Hematopoietic multipotent progenitor cell treated with erythropoietin and hydrocortisone succinate and interleukin-3 and kit ligand, for 6 days (in vitro differentiated cells): ENCODE measurements around the gene WARS2.

Experiments
- DNase-seq: peaks from one replicate; pipeline ENCODE4 v3.0.0-alpha.2; 2015

Gene WARS2

DNA sequence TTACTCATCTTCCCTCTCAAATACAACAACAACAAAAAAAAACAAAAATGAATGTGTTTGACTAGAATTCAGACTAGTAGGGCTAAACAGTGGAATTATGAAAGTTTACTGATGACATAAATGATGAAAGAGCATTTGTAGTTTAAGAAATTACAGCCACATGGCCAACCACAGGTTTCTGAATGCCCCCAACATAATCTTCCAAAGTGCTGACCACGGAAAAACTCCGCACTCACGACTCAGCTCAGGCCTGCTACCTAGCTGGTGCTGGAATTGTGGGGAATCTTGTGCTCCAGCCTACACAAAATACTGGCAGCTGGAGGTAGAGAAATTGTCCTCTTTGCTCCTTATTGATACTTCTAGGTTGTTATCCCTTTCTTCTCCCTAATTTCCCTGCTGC is 128.7 kb downstream of the WARS2 start:
- no peak for DNase-seq

DNA sequence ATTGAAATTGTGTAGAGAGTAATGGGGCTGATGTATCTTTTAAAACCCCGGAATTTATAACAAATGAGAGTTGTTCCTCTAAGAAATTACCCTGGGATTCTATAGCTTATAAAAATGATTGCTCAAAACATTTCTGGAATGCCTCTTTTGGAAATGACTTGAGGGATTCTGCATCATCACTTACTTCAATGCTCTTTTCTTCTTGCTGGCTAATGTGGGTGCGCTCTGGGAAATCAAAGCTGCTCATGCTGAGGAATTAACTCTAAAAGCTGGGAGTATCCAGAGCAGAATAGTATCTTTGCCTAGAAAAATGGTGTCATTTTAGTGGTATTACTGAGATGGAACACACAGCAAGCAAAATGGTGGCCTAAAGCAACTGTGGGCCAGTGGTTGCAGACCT is 129.3 kb downstream of the WARS2 start:
- DNase-seq, result no peak

DNA sequence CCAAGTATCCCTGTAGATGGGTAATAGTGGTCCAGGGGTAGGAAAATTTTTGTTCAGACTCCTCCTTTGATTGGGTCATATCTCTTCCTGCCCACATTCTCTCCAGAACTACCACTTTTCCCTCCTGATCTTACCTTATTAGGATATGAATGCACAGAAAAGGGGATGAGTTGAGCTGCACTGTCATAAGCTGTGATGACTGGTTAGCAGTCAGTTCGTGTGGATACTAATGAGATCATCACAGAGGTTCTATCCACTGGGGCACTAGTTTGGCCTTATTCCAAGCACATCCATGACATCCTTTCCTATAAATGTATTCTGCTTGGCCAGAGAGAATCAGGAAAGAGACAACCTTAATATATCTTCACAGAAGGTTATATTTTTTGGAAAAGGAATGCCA is 130.3 kb downstream of the WARS2 start:
- no peak for DNase-seq

DNA sequence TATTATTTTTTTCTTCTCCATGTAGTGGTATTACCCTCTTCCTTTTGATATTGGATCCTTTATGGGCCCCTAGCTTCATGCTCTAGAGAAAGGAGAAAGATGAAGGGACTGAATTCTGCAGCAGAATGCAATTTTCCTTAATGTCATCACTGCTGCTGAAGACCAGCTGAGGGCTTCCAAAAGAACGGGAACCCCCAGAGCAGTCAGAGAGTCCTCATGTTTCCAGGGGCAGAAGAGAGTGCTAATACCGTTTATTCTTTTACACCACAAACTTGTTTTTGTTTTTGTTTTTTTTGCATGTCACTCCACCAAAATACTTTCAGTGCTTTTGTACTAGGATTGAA is 131.2 kb downstream of the WARS2 start:
- no peak for DNase-seq

DNA sequence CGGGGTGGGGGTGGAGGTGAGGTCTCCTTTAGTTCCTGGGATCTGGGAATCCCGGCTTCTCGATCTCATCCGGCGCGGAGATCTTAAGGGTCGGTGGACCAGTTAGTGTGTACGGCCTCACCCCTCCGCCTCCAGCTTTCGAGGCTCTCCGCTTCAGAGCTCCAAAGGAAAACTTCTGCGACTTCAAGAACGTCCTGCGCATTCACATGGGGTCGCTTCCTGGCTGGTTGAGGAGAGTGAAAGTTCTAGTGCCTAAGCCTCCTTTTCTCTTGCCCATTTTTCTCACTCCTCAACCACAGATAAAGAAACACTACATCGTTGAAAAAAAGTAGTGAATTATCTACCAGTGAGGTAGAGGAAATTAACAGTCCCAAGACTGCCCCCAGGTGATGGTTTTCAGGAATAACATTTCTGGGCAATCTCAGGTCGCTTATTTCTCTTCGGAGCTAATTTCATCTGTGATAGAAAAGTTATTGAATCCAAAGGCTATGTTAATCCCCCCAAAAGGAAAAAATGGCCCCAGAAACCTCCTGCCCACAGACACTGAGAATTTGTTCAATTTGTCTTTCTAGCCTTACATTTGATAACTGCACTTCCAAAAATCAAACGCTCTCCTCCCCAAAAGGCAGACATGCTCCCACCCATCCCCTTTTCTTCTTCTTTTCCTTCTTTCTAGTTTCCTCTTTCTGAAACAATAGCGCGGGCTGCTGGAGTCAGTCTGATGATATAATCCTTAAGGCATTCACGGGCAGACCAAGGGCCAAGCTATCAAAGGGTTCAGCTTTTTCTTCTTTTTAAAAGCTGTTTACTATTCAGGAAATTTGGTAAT is 131.8 kb downstream of the WARS2 start:
- DNase-seq, result peak; percentile 78

DNA sequence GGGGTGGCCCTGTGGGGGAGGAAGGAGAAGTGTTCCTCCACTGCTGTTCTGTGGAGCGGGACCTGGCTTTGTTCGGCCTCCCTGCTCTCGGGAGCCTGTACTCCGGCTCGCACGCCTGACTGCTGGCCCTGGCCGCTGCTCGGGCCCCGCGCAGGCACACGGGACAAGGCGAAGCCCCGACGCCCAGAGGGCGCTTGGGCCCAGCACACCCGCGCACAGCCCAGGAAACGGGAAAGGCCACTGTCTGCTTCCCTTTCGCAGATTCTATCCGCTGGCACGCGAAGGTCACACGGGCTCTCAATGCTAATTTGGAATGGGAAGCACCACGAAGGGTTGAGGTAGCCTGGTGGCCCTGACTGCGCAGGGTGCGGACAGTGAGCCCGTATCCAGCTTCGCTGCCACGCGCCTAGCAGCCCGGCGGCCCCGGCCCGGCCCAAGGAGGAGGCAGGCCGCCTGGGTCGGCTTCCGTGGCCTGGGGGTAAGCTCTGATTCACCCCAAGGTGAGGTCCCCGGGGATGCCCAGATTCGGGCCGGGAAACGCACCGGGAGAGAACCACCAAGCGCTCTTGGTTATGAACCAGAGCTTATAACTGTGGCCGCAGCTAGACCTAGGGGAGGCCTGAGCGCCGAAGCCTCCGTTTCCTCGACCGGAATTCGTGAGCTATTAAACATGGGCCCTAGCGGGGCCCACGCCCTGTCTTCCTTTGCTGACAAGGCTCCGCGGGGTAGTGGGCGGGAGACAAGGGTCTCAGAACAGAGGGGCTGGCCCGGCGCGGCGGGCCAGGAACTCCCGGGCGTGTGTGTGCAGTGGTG is 132.6 kb downstream of the WARS2 start:
- DNase-seq, result no peak

DNA sequence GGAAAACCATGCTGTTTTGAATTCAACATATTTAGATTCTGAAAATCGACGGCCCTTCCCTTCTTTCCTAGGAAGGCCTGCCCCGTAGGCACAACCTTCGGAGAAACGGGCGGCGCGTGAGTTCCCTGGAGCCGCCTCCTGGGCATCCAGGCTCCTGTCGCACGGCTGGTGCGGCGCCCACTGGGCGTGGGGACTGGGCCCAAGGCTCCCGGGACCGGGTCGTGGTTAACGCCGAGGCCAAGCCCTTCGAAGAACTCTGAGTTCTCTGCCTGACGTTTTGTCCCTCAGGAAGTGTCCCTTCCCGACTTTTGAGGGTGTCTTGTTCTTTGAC is 133.1 kb downstream of the WARS2 start:
- DNase-seq, result no peak

DNA sequence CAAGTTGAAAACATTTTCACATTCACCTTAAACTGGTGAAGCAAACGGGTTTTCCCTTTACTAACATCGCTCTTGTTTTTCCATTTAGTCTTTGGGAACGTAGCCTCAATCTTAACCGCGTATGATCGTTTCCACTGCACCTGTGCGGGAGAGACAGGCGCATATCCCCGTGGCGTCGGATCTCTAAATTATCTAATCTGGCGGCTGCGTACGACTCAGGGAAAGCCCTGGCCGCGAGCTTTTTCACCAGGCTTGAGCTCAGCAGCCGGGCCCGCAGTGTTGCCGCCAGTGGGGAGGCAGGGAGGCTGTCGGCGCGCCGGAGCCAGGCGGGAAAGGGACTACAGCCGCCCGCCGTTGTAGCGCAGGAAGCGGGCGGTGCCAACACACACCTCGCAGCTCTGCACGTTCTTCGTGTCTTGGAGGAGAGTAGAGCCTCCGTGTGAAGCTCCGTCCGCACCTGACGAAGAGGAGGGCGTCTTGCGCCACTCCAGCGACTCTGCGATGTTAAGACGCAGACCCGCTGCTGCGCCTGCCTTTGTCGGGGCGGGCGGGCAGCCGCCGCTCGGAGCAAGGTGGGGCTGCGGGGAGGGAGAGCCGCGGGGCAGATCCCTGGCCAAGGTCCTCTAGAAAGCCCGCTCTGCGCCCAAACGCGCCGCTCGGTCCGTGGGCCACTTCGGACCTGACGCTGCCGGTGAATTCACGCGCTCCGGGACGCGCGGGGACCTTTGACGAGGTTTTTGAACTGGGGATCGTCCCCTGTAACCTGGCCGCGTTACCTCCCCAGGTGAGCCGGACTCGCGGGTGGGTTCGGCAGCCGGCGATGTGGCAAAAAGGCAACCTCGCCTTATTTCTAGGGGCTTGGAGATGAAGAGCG is 133.8 kb downstream of the WARS2 start:
- no peak for DNase-seq

DNA sequence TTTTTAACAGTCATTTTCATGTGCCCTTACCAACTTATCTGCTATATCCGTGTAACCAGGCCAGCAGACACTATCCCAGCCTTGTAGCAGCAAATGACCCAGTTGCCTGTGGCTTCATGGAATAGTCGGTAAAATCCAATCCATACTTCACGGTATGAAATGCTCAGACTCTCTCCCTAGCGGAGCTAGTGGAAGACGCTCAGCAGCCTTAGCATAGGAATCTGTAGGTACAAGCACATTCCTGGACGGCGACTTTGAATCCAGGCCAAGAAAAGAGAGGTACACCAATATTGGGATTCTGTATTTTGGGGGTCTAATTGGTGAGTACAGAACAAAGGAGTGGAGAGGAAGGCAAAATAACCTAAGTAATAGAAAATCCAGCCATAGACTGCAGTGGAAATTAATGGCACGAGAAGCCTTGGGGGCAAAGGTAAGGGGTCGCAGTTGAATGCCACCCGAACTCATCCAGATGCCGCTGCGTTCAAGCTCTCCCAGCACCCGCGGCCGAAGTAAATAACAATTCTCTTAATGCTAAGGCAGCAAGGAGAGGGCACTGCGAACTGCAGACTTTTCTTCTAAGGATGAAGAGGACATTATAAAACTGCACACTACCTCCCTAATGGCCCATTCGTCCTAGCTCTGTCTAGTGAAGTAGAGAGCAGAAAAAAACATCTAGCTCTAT is 134.6 kb downstream of the WARS2 start:
- no peak for DNase-seq

DNA sequence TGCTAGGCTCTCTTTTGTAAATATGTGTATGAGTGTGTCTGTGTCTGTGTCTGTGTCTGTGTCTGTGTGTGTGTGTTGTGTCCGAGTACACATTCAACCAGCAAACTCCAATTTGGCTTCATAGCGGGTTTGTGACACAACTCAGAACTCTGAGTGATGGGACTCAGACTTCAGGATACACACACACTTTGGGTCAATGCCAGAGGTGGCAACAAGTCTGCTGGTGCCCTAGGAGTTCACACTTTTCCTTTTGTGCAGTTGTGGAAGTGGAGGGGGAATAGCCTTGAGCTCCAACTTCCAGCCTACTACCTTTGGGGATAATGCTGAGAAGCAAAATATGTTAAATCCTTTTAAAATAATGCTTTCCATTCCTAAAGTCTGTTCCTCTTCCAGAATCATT is 135.7 kb downstream of the WARS2 start:
- no peak for DNase-seq

DNA sequence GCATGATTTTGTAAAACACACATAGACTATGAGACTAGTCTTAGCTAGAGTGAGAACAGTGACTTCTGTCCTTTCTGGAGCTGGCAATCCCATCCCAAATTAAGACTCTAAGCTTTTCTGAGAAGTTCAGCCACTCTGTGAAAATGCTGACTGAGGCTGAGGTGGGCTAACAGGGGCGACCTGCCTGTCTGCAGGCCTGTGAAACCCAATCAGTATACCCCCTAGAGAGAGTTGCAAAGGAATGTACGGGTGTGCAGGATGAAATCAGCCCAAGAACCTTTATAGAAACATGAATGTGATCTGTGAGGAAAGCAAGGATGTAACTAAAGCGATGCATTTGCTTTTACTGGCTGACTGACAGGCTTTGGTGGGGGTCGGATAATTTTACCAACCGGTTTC is 136.3 kb downstream of the WARS2 start:
- DNase-seq, result no peak

DNA sequence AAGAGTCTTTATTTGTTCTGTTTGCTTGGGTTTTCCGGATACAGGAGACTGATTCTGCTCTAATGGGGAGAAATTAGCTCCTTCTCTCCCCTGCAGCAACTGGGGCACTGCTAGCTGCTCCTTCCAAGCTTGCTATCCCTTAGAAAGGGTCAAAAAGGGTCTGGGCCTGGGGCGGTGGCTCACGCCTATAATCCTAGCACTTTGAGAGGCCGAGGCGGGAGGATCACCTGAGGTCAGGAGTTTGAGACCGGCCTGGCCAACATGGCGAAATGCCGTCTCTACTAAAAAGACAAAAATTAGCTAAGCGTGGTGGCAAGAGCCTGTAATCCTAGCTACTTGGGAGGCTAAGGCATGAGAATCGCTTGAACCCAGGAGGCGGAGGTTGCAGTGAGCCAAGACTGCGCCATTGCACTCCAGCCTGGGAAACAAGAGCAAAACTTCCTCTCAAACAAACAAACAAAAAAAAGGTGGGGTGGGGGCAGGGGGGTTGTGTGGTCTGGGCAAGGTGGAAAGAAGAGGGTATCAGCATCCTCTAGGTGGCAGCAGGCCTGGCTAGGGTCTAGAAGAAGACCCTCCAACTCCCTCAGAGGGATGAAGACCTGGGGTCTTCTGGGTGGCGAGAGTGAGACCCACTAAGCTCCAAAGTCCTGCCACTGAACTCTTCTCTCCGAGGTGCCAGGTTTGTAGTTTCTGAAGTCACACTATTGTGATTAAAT is 136.9 kb downstream of the WARS2 start:
- DNase-seq, result no peak

DNA sequence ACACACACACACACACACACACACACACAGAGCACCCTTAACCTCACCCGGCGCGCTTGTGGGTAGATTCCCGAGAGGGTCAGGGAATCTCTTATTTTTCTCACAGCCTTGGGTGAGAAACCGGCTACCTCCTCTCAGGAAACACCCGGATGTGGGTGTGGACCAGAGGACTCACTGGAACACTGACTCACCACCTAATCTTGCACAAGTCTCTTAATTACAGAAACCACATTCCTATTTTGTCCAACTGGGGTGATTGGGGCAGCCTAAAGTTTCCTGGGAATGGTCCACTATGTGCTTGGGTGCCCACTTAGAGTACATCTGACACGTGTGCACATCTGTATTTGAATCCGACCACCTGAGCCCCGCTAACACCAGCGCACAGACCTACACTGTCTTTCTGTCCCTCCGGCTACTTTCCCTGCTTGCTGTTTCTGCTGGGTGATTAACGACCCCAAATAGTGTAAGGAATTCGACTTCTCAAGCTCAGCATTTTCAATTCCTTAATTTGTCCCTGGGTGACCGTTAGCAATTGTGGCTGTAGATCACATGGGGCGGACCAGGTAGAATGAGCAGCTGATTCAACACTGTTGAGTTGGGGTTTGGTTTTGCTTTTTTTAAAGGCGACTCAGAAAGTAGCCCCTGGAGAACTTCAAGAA is 138.3 kb downstream of the WARS2 start:
- peak; percentile 43 for DNase-seq

DNA sequence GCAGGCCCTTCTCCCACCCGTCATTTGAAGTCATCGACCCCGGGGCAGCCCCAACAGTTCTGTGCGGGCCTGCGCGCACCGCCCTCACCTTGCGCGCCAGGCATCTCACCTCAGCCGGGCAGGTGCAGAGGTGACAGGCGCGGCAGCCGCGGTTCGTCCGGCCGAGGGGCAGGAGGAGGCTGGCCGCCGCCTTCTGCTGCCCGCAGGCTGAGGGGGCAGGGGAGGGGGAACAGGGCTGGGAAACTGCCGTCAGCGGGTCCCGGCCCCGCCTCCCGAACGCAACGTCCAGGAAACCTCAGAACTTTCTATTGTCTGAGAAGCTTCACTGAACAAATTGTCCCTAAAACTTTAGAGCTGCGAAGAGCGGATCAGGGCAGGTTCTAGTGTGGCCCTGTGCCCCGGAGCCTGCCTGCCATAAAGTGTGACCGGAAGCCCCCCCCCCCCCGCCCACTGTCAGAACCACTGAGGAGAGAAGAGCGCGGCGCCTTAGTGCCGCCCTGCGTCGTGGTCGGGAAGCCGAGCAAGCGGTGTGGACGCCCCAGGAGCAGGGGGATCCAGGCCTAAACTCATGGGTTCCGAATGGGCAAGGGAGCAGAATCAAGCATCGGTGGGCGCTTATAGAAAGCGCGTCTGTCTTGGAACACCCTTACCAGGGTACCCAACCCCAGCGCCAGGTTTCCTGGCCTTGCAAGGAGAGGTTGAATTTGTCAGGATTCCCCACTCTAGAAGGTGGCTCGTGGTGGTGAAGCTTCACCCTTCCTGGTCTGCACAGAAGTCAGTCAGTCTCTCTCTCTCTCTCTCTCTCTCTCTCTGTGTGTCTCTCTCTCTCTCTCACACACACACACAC is 139.0 kb downstream of the WARS2 start:
- no peak for DNase-seq

DNA sequence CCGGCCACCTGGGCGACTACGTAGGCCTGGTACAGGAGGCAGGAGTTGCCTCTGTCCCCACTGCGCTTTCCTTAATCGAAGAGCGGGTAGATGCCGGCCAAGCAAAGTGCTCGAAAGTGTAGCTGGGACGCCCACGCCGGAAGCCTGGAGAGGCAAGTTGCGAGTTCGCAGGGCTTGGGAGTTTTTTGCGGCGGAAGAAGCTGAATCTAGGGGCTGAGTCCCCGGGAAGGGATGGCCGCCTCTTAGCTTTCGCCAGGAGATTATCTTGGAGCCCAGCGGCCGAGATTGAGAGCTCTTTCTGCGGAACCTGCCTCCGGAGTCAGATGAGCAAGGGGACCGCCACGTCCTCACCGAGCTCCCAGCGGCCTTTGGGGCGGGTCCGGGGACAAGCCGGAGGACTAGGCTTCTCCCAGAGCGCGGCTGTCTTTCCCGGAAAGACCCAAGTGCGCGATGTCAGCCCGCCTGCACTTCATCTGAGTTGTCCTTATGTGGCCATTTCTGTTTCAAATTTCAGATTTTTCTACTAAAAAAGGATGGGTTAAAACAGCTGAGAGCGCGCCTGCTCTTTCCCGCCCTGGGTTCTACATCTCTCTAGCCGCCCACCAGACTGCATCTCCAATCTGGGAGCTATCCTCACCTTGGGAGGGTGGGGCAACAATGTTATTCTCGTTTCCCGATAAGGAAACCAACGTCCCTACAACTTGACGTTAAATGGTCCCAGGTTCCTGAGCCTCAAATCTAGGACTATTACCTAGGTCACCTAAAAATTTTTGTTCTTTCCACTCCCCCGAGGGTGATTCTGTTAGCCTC is 139.9 kb downstream of the WARS2 start:
- DNase-seq, result no peak

DNA sequence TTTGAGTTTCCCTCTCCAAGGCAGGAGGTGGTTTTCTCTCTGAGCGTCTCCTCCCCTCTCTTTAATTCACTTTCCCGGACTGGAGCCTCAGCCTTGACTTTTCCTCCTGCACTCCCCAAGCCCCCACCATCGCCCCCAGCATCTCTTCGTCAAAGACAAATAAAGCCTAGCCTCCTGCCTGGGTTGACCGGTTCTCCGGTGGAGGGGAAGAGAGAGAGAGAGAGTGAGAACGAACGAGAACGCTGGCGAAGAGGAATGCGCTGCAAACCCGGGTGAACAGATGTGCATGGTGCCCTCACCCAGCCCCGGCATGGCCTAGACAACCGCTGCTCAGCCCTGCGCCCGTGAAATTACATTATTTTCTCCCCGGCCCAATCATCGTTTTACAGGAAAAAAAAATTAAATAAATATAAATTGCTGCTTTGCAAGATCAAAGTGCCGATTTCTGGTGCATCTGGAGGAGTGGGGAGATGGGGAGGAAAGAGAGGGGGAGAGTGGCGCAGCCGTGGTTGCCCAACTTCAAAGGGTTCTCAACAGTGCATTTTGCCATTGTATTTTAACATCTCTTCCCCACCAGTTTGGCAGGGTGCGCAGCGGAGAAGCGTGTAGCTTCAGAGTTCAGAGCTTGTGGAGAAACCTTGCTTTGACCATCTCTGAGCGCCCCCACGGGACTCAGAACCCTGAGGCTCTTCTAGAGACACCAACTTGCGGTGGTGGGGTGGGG is 140.9 kb downstream of the WARS2 start:
- no peak for DNase-seq

DNA sequence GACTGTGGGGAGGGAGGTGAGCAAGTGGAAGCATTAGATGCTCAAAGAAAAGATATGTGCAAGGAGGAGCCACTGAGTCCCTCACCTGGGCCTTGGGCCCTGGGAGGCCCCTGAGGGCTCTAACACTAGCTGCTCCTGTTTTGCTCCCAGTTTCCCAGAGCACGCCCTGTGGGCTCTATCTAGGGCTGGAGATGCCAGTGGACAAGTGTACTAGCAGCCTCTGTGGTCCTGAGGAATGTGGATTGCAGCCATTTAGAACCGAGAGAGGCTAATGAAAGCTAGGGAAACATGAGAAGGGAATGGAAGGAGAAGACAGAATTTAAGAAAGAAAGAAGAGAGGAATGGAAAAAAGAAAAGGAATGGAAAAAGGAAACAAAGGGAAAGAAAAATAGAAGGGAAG is 142.3 kb downstream of the WARS2 start:
- DNase-seq, result no peak

DNA sequence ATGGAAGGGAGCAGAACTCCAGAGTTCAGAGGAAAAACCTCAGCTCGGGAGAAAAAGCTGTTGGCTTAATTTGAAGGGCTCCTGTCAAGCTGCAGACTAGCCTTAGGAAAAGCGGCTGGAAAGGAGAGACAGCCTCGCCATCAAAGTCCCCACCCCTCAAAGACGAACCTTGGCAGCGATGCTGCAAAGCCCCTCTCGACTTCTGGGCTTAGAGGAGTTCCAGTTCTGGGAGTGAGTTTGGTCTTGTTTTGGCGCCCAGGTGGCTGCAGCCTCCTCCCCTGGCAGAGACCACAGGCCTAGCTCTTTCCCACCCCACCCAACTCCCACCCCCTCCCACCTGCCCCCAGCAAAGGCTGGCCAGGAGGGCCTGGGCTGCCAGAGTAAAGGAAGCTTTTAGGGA is 143.2 kb downstream of the WARS2 start:
- DNase-seq, result no peak
